A204.1 (cell line): ENCODE data around the gene KAZALD1.

Experiments
- FAIRE-seq: peaks from 2 replicates; lab custom pipeline; 2012; peaks lifted over from hg19 to GRCh38; lab: Jason Lieb, UNC

Gene KAZALD1

DNA sequence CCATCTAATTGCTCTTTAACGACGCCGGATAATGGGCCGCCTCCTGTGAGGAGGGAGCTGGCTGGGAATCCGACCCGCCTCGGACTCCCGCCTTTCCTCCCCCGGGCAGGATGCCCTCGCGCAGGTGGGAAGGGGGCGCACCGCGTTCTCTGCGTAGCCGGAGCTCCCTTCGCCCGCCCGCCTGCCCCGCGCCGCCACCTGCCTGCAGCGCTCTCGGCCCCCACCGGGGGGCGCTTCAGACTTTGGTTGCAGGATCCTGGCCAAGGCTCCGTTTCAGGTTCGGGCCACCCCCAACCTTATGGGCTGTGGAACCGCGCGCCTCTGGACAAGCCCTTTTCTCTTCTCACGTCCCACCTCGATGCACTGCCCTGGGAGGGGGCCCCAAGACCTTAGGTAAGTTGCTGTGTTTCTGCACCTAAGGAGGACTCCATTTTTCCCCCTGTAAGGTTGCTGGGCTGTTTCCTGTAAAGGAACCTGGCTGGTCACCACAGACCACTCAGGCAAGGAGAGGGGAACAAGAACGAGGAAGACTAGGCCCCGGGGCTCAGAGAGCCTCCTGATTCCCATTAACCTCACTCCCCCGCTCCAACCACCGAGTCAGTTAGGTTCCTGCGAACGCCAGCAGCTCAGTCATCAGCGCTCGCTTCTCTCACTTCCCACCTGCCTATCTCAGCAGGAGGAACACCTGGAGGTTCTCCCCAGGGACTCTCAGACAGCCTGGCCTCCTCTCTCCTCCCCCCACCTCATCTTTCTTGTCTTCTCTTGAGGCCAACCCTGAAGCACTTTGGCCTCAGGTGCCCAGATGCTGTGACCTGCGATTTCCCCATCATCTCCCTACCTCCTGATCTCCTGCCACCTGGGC lies 11.3 kb upstream of the KAZALD1 start:
- FAIRE-seq, result no peak

DNA sequence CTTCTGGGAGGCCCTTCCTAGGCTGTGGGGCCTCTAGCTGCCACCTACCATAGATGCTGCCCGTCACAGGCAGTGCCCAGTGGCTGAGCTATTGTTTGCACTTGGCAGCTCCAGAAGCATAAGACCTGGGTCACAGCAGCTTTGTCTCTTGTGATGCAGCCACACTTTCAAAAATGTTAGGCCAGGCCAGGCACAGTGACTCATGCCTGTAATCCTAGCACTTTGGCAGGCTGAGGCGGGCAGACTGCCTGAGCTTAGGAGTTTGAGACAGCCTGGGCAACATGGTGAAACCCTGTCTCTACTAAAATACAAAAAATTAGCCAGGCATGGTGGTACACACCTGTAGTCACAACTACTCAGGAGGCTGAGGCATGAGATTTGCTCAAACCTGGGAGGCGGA lies 9.5 kb upstream of the KAZALD1 start:
- FAIRE-seq, result no peak

DNA sequence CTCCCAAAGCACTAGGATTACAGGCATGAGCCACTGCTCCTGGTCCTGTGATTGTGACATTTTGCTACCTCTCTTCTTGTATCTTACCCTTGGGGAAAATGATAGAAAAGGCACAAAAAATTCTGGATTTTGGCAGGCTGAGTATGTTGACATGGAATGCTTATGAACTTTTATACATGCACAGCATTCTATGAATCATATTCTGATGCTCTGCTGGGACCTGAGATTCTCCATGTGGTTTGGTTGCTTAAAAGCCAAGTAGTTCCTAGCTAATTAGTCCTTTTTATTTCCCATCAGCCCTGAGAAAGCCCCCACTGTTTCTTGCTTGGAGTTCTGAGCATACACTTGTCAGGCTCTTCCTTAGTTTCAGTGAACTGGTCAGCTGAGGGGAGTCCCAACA lies 8.3 kb upstream of the KAZALD1 start:
- FAIRE-seq, result no peak

DNA sequence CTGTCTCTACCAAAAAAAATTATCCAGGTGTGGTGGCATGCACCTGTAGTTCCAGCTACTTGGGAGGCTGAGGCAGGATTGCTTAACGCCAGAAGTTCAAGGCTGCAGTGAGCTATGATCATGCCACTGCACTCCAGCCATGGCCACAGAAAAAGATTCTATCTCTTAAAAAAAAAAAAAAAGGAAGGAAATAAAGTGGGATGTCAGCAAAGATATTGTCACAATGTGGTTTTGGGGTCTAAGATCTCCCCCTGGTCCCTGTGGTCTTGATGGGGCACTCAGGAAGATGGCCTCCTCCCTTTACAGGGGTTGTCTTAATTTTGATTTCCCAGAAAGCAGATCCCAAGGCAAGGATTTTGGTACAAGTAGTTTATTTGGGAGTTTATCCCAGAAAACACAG lies 7.4 kb upstream of the KAZALD1 start:
- FAIRE-seq, result no peak

DNA sequence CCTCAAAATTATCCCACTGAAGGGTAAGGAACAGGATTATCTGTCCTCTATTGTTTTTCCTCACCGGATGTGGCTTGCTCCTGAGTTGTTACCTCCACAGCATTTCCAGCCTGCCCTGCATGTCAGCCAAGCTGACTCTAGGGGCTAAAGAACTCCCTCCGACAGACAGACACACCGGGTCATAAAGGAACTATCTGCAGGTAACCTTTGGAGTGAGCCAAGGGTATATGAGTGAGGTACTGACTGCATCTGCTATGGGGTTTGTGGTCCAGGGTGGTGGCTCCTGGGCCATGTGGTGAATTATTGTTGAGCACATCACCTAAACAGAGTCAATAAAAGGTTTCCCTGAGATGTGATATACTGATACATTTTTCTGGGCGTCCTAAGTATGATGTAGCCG lies 6.9 kb upstream of the KAZALD1 start:
- FAIRE-seq, result no peak

DNA sequence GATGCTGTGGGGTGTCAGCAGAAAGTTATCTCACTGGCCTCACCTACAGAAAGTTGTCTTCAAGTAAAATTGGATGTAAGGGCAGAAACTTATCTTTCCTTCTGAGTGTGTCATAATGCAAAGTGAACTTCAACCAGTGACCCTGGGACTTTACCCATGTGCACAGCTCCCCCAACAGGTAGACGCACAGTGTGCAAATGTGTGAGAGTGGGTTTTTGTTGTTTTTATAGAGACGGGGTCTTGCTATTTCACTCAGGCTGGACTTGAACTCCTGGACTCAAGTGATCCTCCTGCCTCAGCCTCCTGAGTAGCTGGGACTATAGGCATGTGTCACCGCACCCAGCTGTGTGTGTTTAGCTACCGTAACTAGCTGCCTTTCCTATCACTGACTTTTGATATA lies 6.4 kb upstream of the KAZALD1 start:
- FAIRE-seq, result no peak

DNA sequence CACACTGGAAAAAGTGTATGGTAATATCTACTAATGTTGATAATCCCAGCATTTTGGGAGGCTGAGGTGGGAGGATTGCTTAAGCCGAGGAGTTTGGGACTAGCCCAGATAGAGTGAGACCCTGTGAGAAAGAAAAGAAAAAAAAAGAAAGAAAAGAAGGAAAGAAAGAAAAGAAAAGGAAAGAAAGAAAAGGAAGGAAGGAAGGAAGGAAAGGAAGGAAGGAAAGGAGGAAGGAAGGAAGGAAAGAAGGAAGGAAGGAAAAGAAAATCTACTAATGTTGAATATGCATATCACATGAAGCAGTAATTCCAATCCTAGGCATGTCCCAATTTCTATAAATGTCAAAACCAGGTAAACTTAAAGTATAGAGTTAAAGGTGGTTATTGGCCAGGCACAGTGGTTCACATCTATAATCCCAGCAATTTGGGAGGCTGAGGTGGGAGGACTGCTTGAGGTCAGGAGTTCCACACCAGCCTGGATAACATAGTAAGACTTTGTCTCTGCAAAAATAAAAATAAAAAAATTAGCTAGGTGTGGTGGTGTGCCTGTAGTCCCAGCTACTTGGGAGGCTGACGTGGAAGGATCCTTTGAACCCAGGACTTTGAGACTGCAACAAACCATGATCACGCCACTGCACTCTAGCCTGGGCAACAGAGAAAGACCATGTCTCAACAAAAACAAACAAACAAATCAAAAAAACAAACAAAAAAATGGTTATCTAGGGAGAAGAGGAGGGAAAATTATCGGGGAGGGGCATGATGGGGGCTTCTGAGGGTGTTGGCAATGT lies 5.2 kb upstream of the KAZALD1 start:
- no peak for FAIRE-seq

DNA sequence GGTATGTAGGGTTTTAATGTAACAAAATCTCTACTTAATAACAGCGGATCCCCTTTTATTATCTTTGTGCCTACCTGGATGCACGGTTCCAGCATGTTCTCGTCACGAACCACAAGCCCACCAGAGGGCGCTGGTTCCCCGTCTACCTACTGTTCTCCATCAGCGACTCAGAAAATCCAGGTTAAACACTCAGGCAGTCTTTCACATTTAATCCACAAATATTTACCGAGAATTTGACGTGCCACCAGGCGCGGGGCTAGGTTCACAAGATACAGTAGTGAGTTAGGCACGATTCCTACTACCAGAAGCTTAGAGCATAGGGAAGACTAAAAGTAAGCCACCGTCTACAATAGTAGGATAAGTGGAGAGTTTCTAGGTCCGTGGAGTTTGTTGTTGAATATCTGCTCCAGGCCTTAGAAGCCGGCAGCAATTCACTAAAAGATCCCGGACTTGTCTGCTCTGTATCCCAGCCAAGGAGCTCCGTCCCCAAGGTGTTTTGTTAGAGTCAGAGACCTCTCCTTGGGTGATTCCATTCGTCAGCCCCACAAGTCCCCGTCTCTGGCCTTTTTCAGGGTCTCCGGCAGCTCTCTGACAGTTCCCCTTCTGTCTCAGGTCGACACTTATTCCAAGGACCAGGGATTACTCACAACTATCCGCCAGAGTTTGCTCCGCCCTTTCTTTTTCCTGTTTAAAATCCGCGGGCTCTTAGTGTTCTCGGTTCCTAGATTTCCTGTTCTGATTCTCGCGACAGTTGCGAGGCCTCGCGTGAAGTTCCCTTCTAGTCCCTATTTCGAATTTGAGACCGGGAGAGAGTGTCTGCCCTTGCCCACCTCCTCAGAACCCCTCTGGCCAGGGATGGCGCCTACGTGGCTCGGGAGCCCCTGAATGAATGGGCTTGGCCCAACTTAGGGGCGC lies 1.5 kb upstream of the KAZALD1 start:
- FAIRE-seq, result peak; percentile 25

DNA sequence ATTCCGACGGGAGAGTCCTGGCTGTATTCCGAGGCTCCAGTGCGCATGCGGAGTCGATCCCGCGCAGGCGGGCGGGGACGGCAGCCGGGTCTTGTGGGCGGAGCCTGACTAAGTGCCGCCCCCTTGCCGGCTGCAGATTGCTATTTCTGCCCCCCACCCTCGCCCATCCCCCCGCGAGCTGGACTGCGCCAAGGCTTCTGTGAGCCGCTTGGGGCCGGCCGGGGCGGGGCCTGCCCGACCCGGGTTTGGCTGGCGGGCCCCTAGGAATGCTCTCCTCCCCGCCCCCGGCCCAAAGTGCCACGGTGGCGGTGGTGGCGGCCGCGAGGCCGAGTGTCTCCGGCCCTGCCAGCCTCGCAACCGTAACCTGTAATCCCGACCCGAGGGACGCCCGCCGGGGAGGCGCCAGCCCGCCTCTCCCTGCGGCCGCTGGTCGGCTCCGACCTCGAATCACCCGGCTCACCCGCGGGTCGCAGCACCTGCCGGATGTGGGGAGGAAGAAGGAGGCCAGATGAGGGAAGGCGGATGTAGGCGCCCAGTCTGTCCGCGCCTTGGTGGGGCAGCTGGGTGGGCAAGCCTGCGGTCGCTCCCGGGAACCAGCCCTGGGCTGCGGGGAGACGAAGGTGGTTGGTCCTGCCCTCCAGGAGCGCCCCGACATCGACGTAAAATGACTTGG lies 702 bp upstream of the KAZALD1 start:
- FAIRE-seq, result no peak

DNA sequence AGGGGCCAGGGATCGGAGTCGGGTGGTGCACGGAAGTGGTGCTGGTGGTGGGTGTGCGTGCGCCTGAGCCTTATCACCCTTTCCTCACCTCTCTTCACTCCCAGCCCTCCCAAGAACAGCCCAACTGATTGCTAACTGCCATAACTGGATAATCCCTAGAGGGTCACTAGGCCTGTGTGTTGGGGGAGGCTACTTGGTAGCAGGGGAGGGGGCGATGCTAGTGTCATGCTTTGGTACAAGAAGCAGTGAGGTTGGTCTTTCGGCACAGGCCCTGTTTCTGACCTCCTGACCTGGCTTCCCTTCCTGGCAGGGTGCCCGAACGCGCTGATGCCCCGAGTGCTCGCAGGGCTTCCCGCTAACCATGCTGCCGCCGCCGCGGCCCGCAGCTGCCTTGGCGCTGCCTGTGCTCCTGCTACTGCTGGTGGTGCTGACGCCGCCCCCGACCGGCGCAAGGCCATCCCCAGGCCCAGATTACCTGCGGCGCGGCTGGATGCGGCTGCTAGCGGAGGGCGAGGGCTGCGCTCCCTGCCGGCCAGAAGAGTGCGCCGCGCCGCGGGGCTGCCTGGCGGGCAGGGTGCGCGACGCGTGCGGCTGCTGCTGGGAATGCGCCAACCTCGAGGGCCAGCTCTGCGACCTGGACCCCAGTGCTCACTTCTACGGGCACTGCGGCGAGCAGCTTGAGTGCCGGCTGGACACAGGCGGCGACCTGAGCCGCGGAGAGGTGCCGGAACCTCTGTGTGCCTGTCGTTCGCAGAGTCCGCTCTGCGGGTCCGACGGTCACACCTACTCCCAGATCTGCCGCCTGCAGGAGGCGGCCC lies 652 bp downstream of the KAZALD1 start:
- no peak for FAIRE-seq

DNA sequence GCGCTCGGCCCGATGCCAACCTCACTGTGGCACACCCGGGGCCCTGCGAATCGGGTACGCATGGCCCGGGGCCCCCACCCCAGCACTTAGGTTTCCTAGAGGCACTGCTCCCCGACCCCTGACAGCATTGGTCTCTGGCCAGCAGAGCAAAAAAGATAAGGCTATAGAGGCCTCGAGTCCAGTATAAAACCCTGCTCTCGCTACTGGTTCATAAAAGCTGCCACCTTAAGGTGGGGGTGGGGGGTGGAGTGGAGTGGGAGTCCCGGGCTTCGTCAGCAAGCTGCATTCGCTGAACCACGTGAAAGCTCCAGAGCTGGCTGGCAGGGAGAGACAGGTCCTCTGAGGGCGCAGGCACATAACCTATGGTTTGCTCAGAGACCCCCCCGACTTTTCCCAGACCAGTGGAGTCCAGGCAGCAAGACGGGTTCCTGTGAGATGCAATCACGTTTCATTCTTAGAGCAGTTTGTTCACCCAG lies 1.3 kb downstream of the KAZALD1 start:
- FAIRE-seq, result no peak

DNA sequence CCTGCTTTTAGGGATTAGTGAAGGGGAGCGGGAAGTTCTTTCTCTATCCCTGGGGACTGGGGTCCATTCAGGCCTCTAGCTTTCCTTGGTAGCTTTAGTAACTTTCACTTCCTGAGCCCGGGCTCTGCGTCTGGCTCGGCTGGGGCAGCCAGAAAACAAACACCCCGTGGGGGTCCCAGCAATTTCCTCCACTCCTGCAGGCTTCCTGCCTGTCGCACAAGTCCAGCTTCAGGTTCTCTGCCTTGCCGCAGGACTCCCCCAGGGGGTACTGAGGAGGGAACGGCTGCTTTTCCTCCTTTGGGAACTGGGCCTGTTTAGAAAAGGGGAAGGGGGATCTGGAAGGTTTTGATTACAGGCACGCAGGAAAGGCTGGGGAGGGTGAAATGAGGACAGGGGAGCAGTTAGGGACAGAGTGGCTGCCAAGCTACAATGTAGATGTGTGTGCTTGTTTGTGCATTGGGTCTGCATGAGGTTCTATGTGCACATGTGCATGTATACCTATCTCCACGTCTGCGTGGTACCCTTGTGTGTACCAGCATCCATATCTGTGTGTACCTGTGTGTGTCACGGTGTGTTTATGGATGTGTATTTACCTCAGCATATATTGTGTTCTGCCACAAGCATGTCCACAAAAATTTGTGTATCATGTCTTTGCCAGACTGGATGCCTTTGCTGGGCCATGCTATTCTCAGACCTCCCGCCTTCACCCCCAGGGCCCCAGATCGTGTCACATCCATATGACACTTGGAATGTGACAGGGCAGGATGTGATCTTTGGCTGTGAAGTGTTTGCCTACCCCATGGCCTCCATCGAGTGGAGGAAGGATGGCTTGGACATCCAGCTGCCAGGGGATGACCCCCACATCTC lies 2.0 kb downstream of the KAZALD1 start:
- no peak for FAIRE-seq

DNA sequence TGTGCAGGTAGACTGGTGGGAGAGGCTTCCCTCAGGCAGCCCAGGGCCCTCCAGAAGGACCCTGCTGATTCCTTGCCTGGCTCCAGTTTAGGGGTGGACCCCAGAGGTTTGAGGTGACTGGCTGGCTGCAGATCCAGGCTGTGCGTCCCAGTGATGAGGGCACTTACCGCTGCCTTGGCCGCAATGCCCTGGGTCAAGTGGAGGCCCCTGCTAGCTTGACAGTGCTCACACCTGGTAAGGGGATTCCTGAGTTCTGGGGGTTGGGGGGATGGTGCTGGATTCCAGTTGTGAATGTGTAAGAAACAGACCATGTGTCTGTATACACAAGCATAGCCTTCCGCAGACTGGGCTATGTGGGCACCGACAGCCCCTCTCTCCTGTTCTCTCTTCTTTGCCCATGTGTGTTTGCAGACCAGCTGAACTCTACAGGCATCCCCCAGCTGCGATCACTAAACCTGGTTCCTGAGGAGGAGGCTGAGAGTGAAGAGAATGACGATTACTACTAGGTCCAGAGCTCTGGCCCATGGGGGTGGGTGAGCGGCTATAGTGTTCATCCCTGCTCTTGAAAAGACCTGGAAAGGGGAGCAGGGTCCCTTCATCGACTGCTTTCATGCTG lies 2.7 kb downstream of the KAZALD1 start:
- FAIRE-seq, result no peak

DNA sequence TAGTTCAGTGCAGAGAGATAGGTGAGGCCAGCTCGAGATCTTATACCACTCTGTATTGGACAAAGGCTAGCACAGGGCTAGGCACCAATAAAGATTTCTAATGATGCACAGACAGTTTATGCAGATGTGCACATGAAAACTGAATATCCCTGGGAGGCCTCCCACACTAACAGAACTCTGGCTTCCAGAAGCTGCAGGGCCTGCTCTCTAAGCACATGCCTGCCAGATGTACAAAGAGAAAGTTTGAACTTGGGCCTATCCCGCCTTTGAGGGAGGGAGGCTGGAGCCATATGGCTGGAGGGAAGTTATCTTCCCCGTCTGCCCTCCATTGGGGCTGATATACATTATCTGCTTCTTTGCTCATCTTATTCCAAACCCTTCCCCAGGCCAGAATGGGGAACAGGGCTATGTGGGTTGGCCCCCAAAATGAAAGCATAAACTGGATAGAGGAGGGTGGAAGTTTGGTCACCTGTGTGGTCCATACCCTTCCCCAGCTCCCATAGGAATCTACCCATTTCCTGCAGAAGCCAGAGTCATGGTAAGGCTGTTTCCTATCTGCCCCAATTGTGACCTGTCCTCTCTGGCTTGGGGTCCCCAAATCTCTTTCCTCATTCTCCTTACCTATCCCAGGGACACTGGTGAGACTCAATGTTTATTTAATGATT lies 3.8 kb downstream of the KAZALD1 start:
- no peak for FAIRE-seq

DNA sequence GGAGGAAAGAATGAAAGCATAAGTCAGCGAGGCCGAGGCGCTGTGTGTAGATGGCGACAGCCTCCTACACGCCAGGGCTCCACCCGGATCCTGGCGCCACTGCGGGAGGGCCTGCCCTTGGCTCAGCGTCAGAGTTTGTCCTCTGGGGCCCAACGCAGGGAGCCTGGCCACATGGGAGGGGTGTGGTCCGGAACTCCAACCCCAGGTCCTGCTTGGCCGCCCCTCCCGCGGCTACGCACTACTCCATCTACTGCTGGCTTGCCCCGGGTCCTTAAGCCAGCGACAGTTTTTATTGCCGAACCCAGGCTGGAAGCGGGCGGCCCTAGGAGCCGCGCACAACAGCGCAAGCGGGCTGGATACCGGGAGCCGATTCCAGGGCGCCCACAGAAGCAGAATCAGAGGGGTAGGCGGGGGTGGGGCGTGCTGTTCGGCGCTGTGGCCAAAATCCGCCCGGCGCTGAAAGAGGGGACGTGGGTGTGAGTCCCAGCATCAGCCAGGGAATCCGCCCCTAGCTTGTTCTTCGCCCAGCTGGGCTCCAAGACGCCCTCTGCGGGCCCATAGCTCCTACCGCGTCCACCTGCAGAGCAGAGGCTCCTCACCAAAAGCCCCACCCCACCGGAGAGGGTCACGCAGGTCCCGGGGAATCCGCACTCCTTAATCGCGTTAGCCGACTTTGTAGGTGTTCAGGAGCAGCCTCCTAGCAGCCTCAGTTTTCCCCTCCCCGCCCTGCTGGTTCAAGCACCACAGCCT lies 4.5 kb downstream of the KAZALD1 start:
- FAIRE-seq, result no peak

DNA sequence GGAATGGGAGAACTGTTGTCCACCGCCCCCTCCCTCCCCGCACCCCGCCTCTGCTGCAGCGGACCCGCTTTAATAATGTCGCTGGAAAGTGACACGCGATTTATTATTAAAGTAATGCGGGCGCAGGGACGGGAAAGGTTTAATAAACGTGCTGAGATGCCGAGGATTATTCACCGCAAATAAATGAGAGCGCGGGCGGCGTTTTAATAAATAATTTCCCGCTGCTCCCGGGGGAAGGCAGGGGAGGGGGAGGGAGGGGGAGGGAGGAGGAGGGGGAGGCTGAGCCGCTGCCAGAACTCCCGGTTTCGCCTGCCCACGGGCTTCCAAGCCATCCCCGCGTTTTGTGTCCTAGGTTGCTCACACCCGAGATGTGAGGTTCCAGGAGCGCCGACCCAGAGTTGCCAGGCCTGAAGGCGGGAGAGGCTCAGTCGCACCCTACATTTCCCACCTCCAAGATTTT lies 5.1 kb downstream of the KAZALD1 start:
- FAIRE-seq, result no peak

DNA sequence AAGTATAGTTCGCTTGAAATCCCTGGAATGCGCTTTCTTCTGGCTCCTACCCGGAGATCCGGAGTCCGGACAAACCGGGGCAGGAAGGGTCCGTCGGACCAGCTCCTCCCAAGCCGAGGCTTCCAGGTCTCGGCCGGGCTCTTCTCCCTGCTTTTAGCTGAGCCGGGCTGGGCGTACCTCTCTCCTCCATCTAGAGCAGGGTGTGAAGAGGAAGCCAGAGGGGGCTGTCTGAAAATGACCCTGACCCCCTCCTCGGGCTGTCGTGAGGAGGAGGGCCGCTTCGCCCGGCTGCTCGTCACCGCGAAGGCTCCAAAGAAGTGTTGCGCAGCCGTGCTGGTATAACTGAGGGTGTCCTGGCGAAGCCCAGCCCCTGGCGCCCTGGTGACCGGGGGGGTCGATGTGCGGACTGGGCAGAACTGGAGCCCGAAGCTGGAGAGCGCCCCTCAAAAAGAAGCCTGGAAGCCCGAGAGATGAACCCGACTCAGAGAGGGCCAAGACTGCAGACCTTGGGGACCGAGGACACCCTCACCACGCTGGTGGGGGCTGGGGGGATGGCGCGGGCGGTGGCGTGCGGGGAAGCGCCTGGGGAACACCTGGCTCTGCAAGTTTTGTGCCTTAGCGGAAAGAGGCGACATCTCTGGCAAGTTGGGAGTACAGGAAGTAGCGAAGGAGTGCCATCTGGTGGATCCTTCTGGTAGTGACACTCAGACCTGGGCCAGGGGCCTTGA lies 5.7 kb downstream of the KAZALD1 start:
- FAIRE-seq, result peak; percentile 93
